ENCODE measurements around the gene FGF19.

- TF ChIP-seq CTCF (IDR thresholded peaks at IDR 0.05): no peak
- TF ChIP-seq POLR2A (IDR thresholded peaks at IDR 0.05): no peak
Measured at GRCh38 chr11:69689484-69690319, 14.1 kb downstream of the FGF19 start.

Data from body of pancreas (tissue), 4 donors.